22Rv1 (cell line): ENCODE results near the gene CEP78.
A peak's percentile ranks its signal among the peaks of the same experiment; 100 is the strongest.
"Not testable (repeated sequence)": the region's sequence is repeated elsewhere in the genome, so short reads cannot be mapped to it uniquely, and the experiment has no call there.

ENCODE experiments used
- H3K27ac ChIP-seq: fragments of 450-650 bp; 2 replicates; pipeline ENCODE4 v1.5.1; 2017
- ZFX ChIP-seq: fragments of 450-650 bp; IDR thresholded peaks from 2 replicates; pipeline ENCODE4 v1.6.1; 2017; ENCODE audit warnings: antibody characterized with exemption, borderline replicate concordance
- TF ChIP-seq, protein P1 (sequence below): fragments of 450-650 bp; IDR thresholded peaks from 2 replicates; pipeline ENCODE4 v1.5.1; 2017; ENCODE audit warnings: mild to moderate bottlenecking

The CEP78 gene

DNA sequence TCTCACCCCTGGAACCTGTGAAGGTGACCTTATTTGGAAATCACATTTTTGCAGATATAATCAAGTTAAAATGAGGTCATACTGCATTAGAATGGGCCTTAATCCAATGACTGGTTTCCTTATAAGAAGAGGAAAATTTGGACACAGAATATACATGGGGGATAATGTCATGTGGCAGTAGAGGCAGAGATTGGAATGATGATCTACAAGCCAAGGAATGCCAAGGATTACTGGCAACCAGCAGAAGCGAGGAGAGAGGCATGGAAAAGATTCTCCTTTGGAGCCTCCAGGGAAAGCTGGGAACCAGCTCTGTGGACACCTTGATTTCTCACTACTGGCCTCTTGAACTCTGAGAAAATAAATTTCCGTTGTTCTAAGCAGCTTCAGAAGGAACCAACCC is 20.2 kb upstream of the CEP78 start:
- no peak for TF ChIP-seq ZFX
- TF ChIP-seq, protein P1, sequence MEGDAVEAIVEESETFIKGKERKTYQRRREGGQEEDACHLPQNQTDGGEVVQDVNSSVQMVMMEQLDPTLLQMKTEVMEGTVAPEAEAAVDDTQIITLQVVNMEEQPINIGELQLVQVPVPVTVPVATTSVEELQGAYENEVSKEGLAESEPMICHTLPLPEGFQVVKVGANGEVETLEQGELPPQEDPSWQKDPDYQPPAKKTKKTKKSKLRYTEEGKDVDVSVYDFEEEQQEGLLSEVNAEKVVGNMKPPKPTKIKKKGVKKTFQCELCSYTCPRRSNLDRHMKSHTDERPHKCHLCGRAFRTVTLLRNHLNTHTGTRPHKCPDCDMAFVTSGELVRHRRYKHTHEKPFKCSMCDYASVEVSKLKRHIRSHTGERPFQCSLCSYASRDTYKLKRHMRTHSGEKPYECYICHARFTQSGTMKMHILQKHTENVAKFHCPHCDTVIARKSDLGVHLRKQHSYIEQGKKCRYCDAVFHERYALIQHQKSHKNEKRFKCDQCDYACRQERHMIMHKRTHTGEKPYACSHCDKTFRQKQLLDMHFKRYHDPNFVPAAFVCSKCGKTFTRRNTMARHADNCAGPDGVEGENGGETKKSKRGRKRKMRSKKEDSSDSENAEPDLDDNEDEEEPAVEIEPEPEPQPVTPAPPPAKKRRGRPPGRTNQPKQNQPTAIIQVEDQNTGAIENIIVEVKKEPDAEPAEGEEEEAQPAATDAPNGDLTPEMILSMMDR = no peak
- H3K27ac ChIP-seq = no peak overlapping the region

DNA sequence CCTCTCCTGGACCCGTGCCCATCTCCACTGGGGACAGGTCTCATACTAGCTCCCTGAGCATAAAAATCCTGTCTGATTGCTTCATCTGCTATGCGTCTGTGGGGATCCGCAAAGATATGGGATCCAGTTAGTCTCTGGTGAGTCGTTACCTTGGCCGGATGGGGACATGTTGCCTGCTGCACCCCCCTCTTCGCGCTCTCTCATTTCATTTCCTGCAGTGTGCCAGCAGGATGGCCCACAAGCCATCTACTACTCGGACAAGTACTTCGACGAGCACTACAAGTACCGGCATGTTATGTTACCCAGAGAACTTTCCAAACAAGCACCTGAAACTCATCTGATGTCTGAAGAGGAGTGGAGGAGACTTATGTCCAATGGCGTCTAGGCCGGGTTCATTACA is 17.0 kb upstream of the CEP78 start:
- no peak overlapping the region for H3K27ac ChIP-seq
- no peak for TF ChIP-seq ZFX
- TF ChIP-seq, protein P1 = no peak

DNA sequence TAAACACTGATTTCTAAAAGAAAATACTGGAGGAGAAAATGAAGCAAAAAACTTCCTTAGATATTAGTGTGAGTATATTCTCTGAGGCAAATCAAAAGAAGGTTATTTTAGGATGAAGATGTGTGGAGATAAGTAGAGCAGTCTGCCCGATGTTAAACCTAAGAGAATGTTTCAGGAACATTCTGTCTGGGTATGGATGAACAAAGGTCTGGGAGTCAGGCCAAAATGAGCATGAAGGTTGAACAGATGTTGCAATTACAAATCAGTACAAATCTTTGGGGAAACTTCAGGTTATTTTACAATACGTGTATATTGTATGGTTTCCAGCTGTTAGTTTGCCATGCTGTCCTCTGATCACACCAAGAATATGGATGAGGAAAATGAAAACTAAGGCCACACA is 14.4 kb upstream of the CEP78 start:
- TF ChIP-seq ZFX = no peak
- TF ChIP-seq, protein P1 = no peak
- no peak overlapping the region for H3K27ac ChIP-seq

DNA sequence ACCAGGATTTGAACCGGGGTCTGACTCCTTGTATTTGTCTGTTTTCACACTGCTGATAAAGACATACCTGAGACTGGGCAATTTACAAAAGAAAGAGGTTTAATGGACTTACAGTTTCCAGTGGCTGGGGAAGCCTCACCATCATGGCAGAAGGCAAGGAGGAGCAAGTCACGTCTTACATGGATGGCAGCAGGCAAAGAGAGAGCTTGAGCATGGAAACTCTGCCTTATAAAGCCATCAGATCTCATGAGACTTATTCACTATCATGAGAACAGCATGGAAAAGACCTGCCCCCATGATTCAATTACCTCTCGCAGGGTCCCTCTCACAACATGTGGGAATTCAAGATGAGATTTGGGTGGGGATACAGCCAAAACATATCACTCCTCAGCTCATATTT is 14.0 kb upstream of the CEP78 start:
- H3K27ac ChIP-seq = not testable (repeated sequence)

DNA sequence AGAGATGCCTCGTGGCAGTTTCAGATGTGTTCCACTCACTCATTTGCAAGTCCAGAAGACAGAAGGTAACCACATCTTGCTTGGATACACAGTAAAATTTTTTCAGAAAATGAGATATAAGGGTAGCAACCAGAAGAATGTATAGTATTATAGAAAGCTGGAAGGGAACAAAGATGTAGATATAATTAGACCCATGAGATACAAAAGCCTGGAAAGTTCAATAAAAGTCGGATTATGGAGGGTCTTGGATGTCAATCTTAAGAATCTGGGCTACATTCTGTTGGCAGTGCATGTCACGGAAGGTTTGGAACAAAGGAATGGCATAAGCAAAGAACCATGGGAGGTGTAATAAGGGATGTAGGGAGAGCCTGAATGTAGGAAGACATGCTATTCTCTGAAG is 5.1 kb upstream of the CEP78 start:
- H3K27ac ChIP-seq = no peak overlapping the region
- no peak for TF ChIP-seq ZFX
- TF ChIP-seq, protein P1 = no peak

DNA sequence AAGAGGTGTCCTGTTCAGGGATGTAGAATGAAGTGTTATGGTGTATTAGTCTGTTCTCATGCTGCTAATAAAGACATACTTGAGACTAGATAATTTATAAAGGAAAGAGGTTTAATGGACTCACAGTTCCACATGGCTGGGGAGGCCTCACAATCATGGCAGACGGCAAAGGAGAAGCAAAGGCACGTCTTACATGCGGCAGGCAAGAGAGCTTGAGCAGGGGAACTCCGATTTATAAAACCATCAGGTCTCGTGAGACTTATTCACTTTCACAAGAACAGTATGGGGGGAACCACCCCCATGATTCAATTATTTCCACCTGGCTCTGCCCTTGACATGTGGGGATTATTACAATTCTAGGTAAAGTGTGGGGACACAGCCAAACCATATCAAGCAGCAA is 3.4 kb upstream of the CEP78 start:
- not testable (repeated sequence) for H3K27ac ChIP-seq

DNA sequence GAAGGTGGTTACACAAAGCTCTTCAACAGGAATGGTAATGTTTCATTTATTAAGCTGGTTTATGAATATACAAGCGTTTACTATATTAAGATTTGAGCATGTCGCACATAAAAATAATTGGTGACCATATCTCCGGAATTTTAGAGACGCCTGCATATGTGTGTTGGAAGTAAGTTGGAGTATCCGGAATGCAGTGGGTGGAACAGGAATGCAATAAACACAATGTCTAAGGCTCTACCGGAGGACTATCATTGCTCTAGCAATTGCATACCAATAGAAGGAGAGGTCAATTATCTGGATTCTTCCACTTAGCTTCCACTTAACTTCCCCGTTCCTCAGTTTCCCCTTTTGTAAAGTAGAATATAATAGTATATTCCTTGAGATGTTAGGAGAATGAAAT is 1.1 kb upstream of the CEP78 start:
- TF ChIP-seq, protein P1 = no peak
- TF ChIP-seq ZFX = no peak
- H3K27ac ChIP-seq = no peak overlapping the region

DNA sequence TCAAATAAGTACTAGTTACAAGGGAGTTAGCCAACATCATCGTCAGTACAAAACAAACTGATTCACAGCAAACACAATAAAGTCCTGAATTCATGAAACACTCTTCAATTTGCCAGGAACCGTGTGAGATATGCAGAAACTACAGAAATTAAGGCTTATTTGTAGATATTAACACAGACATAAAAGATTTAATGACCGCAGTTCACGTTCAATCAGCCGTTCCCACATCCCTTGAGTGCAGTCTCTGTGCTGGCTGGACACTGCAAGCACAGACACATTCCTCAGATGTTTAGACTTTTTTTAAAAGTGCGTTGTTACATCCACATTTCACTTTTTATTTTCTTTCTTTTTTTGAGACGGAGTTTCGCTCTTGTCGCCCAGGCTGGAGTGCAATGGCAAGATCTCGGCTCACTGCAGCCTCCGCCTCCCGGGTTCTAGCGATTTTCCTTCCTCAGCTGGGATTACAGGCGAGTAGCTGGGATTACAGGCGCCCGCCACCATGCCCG is 566 bp upstream of the CEP78 start:
- peak overlapping the region; percentile 74 for H3K27ac ChIP-seq
- TF ChIP-seq, protein P1 = no peak
- TF ChIP-seq ZFX = no peak
